ENCODE measurements around the gene PLPP6.

GRCh38 chr9:4669890-4670289 is 7.8 kb downstream of the PLPP6 start:
- TF ChIP-seq POLR2A (IDR thresholded peaks at IDR 0.05) (no peak), CTCF (IDR thresholded peaks at IDR 0.05) (no peak)

Measured in suprapubic skin (tissue), 3 donors.